ENCODE measurements around the gene EDAR.
A peak's percentile ranks its signal among the peaks of the same experiment; 100 is the strongest.

Gene EDAR

GRCh38 chr2:108965540-108966289 lies 23.3 kb downstream of the EDAR start:
- DNase-seq = no peak

GRCh38 chr2:108963057-108963456 lies 26.0 kb downstream of the EDAR start:
- no peak for DNase-seq

GRCh38 chr2:108961796-108962195 lies 27.2 kb downstream of the EDAR start:
- DNase-seq = no peak

DNA sequence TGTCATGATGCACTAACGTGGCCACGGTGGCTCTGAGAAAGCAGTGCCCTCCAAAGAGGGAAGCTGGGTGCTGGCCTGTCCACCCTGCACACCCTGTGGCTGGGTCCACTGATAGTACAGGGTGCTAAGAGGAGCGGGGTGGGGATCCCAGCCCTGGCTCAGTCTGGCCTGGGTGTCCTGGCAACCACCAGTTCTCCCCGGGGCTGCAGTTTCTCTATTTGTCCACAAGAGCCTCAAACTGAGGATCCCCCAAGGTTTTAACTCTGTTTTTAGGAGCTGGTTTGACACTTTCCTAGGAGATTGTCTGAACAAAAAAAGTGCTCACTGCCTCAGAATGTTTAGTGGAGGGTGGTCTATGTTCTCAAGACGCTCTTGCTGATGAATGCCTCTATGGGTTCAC lies 29.0 kb downstream of the EDAR start:
- no peak for DNase-seq

DNA sequence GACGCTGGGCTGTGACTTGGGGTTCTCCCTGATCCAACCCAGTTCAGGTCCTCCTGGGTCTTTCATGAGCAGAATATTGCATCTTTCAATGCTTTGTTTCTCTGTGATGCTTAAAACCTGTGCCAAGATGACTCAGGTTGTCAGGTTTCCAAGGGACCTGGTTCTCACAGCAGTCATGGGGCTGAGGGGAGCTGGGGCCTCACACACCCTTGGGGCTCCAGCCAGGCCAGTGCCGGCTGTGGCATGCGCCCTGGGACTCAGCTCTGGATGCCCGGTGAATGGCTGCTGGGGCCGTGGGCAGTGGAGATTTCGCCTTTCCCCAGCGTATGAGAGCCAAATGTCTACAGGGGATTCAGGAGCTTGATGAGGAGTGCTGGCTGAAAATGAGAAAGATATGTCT lies 29.6 kb downstream of the EDAR start:
- DNase-seq = no peak

DNA sequence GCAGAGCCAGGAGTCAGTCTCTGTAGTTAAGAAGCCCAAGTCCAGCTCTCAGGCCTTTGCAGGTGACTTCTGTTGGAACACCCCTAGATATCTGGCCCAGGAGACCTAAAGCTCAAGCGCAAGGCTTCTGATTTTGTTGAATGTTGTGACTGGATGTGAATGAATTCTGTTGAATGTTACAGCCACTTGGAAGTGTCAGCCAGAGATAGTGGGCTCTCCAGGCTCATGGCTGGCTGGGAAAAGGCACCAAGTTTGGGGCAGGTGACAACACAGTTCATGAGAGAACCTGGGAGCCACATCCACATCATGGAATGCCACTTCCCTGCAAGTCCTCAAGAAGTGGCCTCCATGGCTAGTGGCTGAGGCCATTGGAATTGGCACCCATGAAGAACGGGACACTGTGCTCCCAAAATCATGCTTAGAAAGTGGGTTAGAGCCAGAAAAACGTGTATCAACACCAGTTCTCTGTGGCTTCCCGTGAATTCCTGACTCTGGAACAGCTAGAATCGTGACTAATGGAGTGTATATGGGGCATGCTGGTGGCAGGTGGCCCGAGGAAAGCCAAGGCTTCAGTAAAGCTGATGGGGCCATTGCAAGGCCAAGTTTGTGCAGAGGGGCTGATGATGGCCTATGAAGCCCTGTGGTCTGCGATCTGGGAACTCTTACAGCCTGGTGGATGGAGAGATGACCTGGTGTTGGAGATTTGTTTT lies 30.2 kb downstream of the EDAR start:
- no peak for DNase-seq

DNA sequence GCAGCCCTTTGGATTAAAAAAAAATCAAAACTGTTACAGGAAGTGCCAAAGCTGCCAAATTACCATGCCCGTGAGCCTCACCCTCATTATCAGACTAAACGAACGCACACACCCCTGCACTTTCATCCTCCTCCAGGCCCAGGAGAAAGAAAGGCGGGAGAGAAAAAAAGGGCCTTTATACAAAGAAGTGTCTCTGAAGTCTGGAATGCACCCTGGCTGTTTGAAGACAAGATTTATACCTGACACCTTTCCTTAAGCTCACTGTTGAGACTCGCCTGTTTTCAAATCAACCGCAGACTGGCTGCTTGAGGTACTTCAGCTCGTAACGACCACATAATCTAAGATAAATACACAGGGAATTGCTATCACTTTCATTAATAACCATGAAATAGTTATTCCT lies 31.0 kb downstream of the EDAR start:
- no peak for DNase-seq

GRCh38 chr2:108956375-108956774 lies 32.6 kb downstream of the EDAR start:
- DNase-seq = no peak

DNA sequence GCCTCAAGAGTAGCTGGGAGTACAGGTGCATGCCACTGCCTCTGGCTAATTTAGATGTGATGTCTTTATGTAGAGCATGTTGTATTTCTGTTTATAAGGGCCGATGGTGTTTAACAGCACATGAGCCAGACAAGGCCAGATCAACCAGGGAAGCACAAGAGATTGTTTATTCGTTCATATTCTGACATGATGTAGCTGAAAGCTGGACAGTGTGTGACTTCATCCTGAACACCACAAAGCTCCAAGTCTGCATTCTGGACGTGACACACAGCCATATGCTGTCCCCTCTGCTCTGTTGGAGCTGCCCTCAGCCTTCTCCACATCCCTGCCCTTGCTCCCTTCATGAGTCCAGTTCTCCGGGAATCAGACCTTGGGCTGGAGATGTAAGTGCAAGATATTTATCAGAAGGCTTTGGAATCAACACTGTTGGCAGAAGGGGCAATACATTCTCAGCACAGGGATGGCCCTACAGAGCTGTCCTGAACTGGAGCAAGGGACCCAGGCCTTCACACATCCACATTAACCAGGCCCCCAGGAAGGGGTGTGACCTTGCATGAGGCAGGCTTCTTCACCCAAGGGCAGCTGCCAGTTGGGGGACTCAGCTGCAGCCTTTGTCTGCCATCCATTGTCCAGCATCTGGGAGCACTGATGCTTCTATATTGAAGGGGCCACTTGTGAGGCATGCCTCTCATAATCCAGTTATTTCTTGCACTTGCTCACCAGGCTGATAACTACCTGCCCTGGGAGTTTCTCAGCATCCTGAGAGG lies 38.5 kb downstream of the EDAR start:
- no peak for DNase-seq

DNA sequence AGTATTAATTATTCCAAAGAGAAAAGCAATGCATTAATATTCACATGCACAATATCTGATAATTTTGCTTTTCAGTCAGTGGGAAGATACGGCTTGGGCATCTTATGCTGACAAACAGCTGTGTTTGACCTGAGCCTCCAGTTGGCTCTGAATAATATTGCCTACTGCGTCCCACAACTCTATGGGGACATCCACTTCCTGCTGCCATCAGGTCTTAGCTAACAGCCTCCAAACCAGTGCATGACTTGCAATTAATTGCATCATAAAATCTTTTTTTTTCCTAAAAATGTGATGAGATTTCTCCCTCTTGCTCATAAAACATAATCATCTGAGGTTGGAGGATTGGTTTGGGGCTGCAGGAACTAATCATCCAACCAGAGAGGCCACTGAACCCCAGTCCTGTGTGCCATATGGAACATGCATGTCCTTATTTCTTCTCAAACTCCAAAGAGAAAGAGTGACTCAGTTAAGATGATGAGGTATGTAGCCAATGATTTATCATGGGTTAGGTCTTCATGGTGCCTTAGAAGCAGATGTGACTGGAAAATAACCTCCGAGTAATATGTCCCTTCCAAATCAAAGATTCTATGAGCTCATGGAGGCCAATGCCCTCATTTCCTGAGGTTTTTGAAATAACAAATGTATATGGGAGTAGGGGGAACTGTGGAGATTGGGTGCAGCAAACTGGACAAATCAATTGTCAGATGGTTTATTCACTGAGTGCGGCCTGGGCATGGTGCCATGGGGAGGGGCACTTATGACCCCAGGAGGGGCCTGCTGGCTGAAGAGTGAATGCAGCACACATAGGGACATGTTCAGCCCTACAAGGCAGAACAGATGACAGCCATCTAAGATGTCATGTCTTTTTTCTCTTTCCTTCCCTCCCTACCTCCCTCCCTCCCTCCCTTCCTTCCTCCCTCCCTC lies 39.4 kb downstream of the EDAR start:
- peak; percentile 9 for DNase-seq

DNA sequence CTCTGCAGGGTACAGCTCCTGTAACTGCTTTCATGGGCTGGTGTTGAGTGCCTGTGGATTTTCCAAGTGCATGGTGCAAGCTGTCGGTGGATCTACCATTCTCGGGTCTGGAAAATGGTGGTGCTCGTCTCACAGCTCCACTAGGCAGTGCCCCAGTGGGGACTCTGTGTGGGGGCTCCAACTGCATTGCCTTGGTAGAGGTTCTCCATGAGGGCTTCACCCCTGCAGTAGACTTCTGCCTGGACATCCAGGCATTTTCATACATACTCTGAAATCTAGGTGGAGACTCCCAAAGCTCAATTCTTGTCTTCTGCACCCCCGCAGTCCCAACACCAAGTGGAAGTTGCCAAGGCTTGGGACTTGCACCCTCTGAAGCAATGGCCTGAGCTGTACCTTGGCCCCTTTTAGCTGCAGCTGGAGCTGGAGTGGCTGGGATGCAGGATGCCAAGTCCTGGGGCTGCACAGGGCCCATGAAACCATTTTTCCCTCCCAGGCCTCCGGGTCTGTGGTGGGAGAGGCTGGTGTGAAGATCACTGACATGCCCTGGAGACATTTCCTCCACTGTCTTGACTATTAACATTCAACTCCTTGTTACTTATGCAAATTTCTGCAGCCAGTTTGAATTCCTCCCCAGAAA lies 41.6 kb downstream of the EDAR start:
- no peak for DNase-seq

GRCh38 chr2:108946442-108946841 lies 42.6 kb downstream of the EDAR start:
- DNase-seq = no peak

- no peak for DNase-seq
These were observed 43.1 kb downstream of the EDAR start for GRCh38 chr2:108945969-108946368.

DNA sequence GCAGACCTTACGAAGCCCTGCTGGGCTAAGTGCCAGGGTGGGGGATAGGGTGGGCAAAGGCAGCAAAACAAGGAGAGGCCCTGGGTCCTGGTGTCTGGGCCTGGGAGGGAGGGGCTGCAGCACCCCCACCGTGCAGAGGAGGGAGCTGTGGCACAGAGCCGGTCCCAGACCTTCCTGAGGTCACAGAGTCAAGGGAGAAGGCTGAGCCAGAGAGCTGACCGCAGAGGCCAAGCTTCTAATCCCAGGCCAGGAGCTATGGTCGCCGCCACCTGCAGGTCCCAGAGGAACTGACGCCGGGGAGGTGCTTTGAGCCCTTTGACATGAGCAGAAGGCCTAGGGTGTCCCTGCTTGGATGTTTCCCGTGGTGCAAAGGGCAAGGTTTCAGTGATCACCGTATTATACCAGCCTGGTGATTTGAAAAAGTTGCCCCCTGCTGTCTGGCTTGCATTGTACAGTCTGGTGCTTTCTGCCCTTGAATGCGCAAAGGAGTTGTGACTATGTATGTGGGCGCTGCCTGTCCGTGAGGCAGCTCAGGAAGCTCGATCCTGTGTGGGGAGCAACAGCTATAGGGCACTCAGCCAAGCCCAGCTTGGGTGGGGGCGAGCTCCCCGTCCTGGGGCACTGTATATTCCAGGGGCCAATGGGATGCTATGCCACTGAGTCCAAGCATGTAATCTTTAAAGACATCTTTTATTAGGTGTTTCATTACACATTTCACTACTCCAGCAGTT lies 44.3 kb downstream of the EDAR start:
- no peak for DNase-seq

GRCh38 chr2:108943751-108944150 lies 45.3 kb downstream of the EDAR start:
- DNase-seq = no peak

- DNase-seq = no peak
These were observed 46.1 kb downstream of the EDAR start for GRCh38 chr2:108942888-108943287.

GRCh38 chr2:108942231-108942825 lies 46.7 kb downstream of the EDAR start:
- DNase-seq = no peak

DNA sequence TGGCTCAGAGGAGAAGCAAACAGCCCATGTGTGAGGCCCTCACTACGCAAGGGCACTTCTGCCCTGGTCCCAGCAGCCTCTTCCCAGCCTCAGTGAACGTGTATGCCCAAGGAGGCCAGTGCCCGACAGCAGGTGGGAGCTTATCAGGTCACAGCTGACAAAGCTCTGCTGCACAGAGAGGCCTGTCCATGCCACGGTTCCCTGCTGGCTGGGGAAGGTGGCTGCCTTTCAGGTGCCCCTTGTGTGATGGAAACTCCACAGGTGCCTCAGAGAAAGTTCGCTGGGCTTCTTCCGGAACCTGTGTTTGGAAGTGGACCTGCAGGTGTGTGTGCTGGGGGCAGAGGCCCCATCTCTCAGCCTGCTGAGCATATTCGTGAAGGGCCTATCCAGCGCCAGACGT lies 47.3 kb downstream of the EDAR start:
- no peak for DNase-seq

- no peak for DNase-seq
These were observed 47.8 kb downstream of the EDAR start for GRCh38 chr2:108941161-108941665.

GRCh38 chr2:108940156-108940555 lies 48.9 kb downstream of the EDAR start:
- DNase-seq = no peak

Measured in fibroblast of skin of right quadriceps (primary cell).